Sigmoid colon (tissue), 7 donors: Measurements from ENCODE around the gene MIEN1. TPM values are rescaled to one million over a fixed set of nuclear protein-coding genes. Genes with fewer than 3 reads are reported as not detected.

Experiments
- DNase-seq: peaks from one replicate; pipeline ENCODE4 v3.0.0-alpha.2; 2019
- H3K27ac ChIP-seq, 4 donors: fragments of 200-600 bp; sonication (generic); one replicate each; pipeline ENCODE4 v1.5.1; 2016 to 2019; ENCODE audit warnings: mild to moderate bottlenecking in 1 of 4
- H3K27me3 ChIP-seq, 3 donors: fragments of 200-600 bp; sonication (generic); one replicate each; pipeline ENCODE4 v1.5.1; 2019; ENCODE audit warnings: mild to moderate bottlenecking in 1 of 3
- H3K36me3 ChIP-seq, 4 donors: fragments of 200-600 bp; sonication (generic); one replicate each; pipeline ENCODE4 v1.5.1; 2016 to 2019
- H3K4me1 ChIP-seq, 4 donors: fragments of 200-600 bp; sonication (generic); one replicate each; pipeline ENCODE4 v1.5.1; 2017 to 2019
- H3K4me3 ChIP-seq, 4 donors: fragments of 200-600 bp; sonication (generic); one replicate each; pipeline ENCODE4 v1.5.1; 2017 to 2019; ENCODE audit warnings: mild to moderate bottlenecking in 2 of 4, moderate library complexity in 1 of 4
- H3K9me3 ChIP-seq, 4 donors: fragments of 200-600 bp in 3 of 4; sonication (generic) in 3 of 4; one replicate each; pipeline versions ENCODE4 v1.5.1 to v1.6.1; 2013 to 2019
- CTCF ChIP-seq, 4 experiments: fragments of 450-650 bp in 3 of 4; fragments of 200-600 bp in 1 of 4; IDR thresholded peaks; one replicate each; pipeline ENCODE4 v1.5.1; 2016 to 2019; ENCODE audit warnings: antibody characterized with exemption in 4 of 4, mild to moderate bottlenecking in 3 of 4, moderate library complexity in 2 of 4
- EP300 ChIP-seq, 4 donors: sonication (generic); formaldehyde crosslinking; IDR thresholded peaks; one replicate each; pipeline ENCODE4 v1.6.1; 2017; ENCODE audit warnings: antibody characterized with exemption in 4 of 4
- POLR2A ChIP-seq, 2 donors: fragments of 450-650 bp; IDR thresholded peaks; one replicate each; pipeline ENCODE4 v1.6.1; 2016; ENCODE audit warnings: antibody characterized with exemption in 2 of 2, mild to moderate bottlenecking in 2 of 2, moderate library complexity in 2 of 2
- POLR2AphosphoS5 ChIP-seq, 4 donors: sonication (generic); formaldehyde crosslinking; IDR thresholded peaks; one replicate each; pipeline ENCODE4 v1.6.1; 2017; ENCODE audit warnings: antibody characterized with exemption in 4 of 4
- WGBS, 2 donors: extraction: QIAGEN DNeasy Blood & Tissue Kit; methylation state at CpG; one replicate each; pipeline ENCODE4 v1.1.7; 2013; 5-methylcytosine and 5-hydroxymethylcytosine counted together
- intact Hi-C: fragments of 100-400 bp; cut with DNase I; formaldehyde crosslinking; loops from one replicate; pipeline ENCODE4 v1.15.1; 2023
- polyA plus RNA-seq, 3 donors: library from polyadenylated mRNA; stranded (reverse); fragments of 200-250 nt; gene quantifications; one replicate each; pipeline ENCODE4 v1.2.3, GENCODE V29; 2013
- total RNA-seq, 4 donors: library from RNA; depleted of rRNA; stranded (reverse); fragments of >200 nt; gene quantifications; one replicate each; pipeline ENCODE4 v1.1.0, GENCODE V29; 2016
- donor health status: healthy with polysubstance abuse.
- donor health status: Bipolar disorder and iron deficiency.
- donor health status: healthy.

Gene MIEN1
- total and polyA plus RNA-seq, 7 donors = 52.4 to 226 (median 65.5) TPM

GRCh38 chr17:39706383-39706782, 23.9 kb downstream of the MIEN1 start:
- DNase-seq = no peak
- Histone ChIP-seq H3K4me1 (peaks cover 0 to 26% (median 18%) of the 10 kb centered on the region in 4 donors), H3K9me3 (no peaks in the 10 kb centered on the region), H3K36me3 (peaks cover 0 to 45% (median 26%) of the 10 kb centered on the region in 4 donors), H3K27ac (peak overlapping the region in 3 of 4 donors; percentile 42 to 55 (median 52)), H3K27me3 (no peaks in the 10 kb centered on the region), H3K4me3 (no peak overlapping the region)
- intact Hi-C loops = no loop called here
- TF ChIP-seq CTCF (IDR thresholded peaks at IDR 0.05) = no peak
- TF ChIP-seq POLR2AphosphoS5 (IDR thresholded peaks at IDR 0.05) = no peak
- TF ChIP-seq EP300 (IDR thresholded peaks at IDR 0.05) = no peak
- no peak for TF ChIP-seq POLR2A (IDR thresholded peaks at IDR 0.05)
- 19 to 66% methylated on average over 8 of the region's 8 CpGs for WGBS, 2 donors

- no peak for DNase-seq
- peaks cover 0 to 31% (median 23%) of the 10 kb centered on the region in 4 donors for H3K4me1 ChIP-seq
- peak overlapping the region in 3 of 4 donors; percentile 42 to 55 (median 52) for H3K27ac ChIP-seq
- TF ChIP-seq CTCF (IDR thresholded peaks at IDR 0.05) (no peak), POLR2A (IDR thresholded peaks at IDR 0.05) (no peak), EP300 (IDR thresholded peaks at IDR 0.05) (no peak), POLR2AphosphoS5 (IDR thresholded peaks at IDR 0.05) (no peak)
- intact Hi-C loops = no loop called here
- 19 to 75% methylated on average over 12 of the region's 12 CpGs for WGBS, 2 donors
- H3K9me3 ChIP-seq = no peaks in the 10 kb centered on the region
- H3K27me3 ChIP-seq = no peaks in the 10 kb centered on the region
- no peak overlapping the region for H3K4me3 ChIP-seq
- peaks cover 0 to 40% (median 25%) of the 10 kb centered on the region in 4 donors for H3K36me3 ChIP-seq
These were observed 24.5 kb downstream of the MIEN1 start for GRCh38 chr17:39705786-39706348.

GRCh38 chr17:39704821-39705551, 25.3 kb downstream of the MIEN1 start:
- intact Hi-C loops = no loop called here
- TF ChIP-seq POLR2AphosphoS5 (IDR thresholded peaks at IDR 0.05) (no peak), CTCF (IDR thresholded peaks at IDR 0.05) (peak in 2 of 4 experiments; percentile 11 to 34), EP300 (IDR thresholded peaks at IDR 0.05) (no peak)
- H3K27me3 ChIP-seq = no peaks in the 10 kb centered on the region
- H3K9me3 ChIP-seq = no peaks in the 10 kb centered on the region
- no peak overlapping the region for H3K4me3 ChIP-seq
- DNase-seq = no peak
- 28 to 62% methylated on average over 11 of the region's 11 CpGs for WGBS, 2 donors
- peaks cover 0 to 36% (median 29%) of the 10 kb centered on the region in 4 donors for H3K4me1 ChIP-seq
- H3K27ac ChIP-seq = peak overlapping the region in 2 of 4 donors; percentile 42 to 55
- H3K36me3 ChIP-seq = peaks cover 0 to 32% (median 22%) of the 10 kb centered on the region in 4 donors

GRCh38 chr17:39703913-39704312, 26.4 kb downstream of the MIEN1 start:
- no peaks in the 10 kb centered on the region for H3K9me3 ChIP-seq
- 63 to 80% methylated on average over 5 of the region's 5 CpGs for WGBS, 2 donors
- H3K36me3 ChIP-seq = peaks cover 0 to 21% (median 17%) of the 10 kb centered on the region in 4 donors
- TF ChIP-seq POLR2AphosphoS5 (IDR thresholded peaks at IDR 0.05) (no peak), CTCF (IDR thresholded peaks at IDR 0.05) (no peak), EP300 (IDR thresholded peaks at IDR 0.05) (no peak), POLR2A (IDR thresholded peaks at IDR 0.05) (no peak)
- H3K27ac ChIP-seq = no peak overlapping the region
- DNase-seq = no peak
- intact Hi-C loops = no loop called here
- no peak overlapping the region for H3K4me3 ChIP-seq
- no peaks in the 10 kb centered on the region for H3K27me3 ChIP-seq
- H3K4me1 ChIP-seq = peaks cover 0 to 41% (median 32%) of the 10 kb centered on the region in 4 donors
